Thymus (tissue), 11 donors: Measurements from ENCODE around the gene SARS2. TPM values are rescaled to one million over a fixed set of nuclear protein-coding genes. Genes with fewer than 3 reads are reported as not detected.

Source experiments
- DNase-seq, 9 donors: peaks; one replicate each; pipeline ENCODE4 v3.0.0-alpha.2; 2013; ENCODE audit warnings: low spot score in 9 of 9, low read depth in 6 of 9, missing footprints in 1 of 9
- H3K27ac ChIP-seq, 2 donors: one replicate each; pipeline ENCODE4 v1.5.1; 2013; ENCODE audit warnings: control low read depth in 1 of 2, low read depth in 1 of 2, low read length in 1 of 2, mild to moderate bottlenecking in 1 of 2, moderate library complexity in 1 of 2
- H3K27me3 ChIP-seq, 2 donors: one replicate each; pipeline ENCODE4 v1.5.1; 2013; ENCODE audit warnings: low read length in 1 of 2; ENCODE audit not compliant: control insufficient read depth in 2 of 2, insufficient read depth in 1 of 2
- H3K36me3 ChIP-seq, 2 donors: one replicate each; pipeline ENCODE4 v1.5.1; 2013; ENCODE audit warnings: low read length in 1 of 2, mild to moderate bottlenecking in 1 of 2, moderate library complexity in 1 of 2; ENCODE audit not compliant: control insufficient read depth in 2 of 2, insufficient read depth in 2 of 2
- H3K4me1 ChIP-seq, 2 donors: one replicate each; pipeline ENCODE4 v1.5.1; 2013; ENCODE audit warnings: low read length in 2 of 2; ENCODE audit not compliant: control insufficient read depth in 2 of 2, insufficient read depth in 2 of 2
- H3K4me3 ChIP-seq, 2 donors: one replicate each; pipeline ENCODE4 v1.5.1; 2013; ENCODE audit warnings: low read length in 2 of 2, control low read depth in 1 of 2, mild to moderate bottlenecking in 1 of 2
- H3K9me3 ChIP-seq, 2 donors: one replicate each; pipeline ENCODE4 v1.5.1; 2013; ENCODE audit warnings: low read length in 1 of 2, mild to moderate bottlenecking in 1 of 2; ENCODE audit not compliant: control insufficient read depth in 2 of 2, insufficient read depth in 1 of 2
- WGBS: extraction: QIAGEN DNeasy Blood & Tissue Kit; methylation state at CpG from one replicate; pipeline ENCODE4 v1.1.7; 2013; 5-methylcytosine and 5-hydroxymethylcytosine counted together
- polyA plus RNA-seq: library from polyadenylated mRNA; stranded (reverse); fragments of 200-250 nt; gene quantifications from one replicate; pipeline ENCODE4 v1.2.3, GENCODE V29; 2013
- total RNA-seq: library from RNA; stranded (reverse); fragments of 120-200 nt; gene quantifications from one replicate; pipeline ENCODE4 v1.2.4, GENCODE V29; 2013
- donor health status: healthy.

The SARS2 gene
- total and polyA plus RNA-seq, 2 donors: 15.0 to 30.9 TPM

DNA sequence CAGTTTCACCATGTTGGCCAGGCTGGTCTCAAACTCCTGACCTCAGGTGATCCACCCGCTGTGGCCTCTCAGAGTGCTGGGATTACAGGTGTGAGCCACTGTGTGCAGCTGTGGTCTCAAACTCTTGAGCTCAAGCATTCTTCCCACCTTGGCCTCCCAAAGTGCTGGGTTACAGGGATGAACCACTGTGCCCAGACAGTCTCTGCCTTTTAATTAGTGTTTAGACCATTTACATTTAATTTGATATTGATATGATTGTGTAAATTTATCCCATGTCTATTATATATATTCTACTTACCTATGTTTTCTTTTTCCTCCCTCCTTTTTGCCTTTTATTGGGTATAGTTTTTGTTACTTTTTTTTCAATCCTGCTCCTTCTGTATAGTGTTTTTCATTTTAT, 28.9 kb downstream of the SARS2 start:
- Histone ChIP-seq H3K27me3 (no peaks in the 10 kb centered on the region), H3K4me3 (no peak overlapping the region), H3K9me3 (peaks cover 0 to 5% of the 10 kb centered on the region in 2 donors), H3K4me1 (peaks cover 6 to 24% of the 10 kb centered on the region in 2 donors), H3K36me3 (peaks cover 10 to 19% of the 10 kb centered on the region in 2 donors), H3K27ac (no peak overlapping the region)
- DNase-seq: no peak
- 98% methylated on average over 1 of the region's 1 CpG for WGBS

- Histone ChIP-seq H3K27me3 (no peaks in the 10 kb centered on the region), H3K4me3 (peak overlapping the region in 1 of 2 donors; percentile 84), H3K27ac (no peak overlapping the region), H3K9me3 (peaks cover 0 to 5% of the 10 kb centered on the region in 2 donors), H3K4me1 (peaks cover 6 to 24% of the 10 kb centered on the region in 2 donors), H3K36me3 (peaks cover 8 to 15% of the 10 kb centered on the region in 2 donors)
- no peak for DNase-seq
- WGBS: 41% methylated on average over 3 of the region's 3 CpGs
Observed at GRCh38 chr19:38900743-38901190, 29.8 kb downstream of the SARS2 start.

DNA sequence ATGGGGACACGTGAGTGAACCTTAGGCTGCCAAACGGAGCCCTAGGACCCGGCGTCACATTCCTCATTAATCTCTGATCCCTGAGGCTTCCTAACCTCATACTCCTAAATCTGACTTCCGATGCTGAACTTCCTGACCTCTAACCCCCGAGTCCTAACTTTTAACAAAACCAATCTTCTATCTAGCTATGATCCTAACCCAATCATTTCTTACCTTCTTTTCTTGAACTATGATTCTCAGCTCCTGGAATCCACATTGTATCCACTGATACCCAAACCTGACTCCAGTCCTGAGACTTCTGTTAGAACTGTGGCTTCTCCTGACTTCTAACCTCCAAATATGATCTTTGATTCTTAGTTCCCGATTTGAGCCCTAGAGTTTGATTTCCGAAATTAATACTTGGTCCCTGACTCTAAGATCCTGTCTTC, 30.3 kb downstream of the SARS2 start:
- Histone ChIP-seq H3K9me3 (peaks cover 0 to 5% of the 10 kb centered on the region in 2 donors), H3K4me1 (peaks cover 6 to 25% of the 10 kb centered on the region in 2 donors), H3K4me3 (peak overlapping the region; percentile 84), H3K27me3 (no peaks in the 10 kb centered on the region), H3K36me3 (peaks cover 3 to 9% of the 10 kb centered on the region in 2 donors), H3K27ac (peak overlapping the region; percentile 71 to 78)
- WGBS: 5% methylated on average over 8 of the region's 8 CpGs
- no peak for DNase-seq

DNA sequence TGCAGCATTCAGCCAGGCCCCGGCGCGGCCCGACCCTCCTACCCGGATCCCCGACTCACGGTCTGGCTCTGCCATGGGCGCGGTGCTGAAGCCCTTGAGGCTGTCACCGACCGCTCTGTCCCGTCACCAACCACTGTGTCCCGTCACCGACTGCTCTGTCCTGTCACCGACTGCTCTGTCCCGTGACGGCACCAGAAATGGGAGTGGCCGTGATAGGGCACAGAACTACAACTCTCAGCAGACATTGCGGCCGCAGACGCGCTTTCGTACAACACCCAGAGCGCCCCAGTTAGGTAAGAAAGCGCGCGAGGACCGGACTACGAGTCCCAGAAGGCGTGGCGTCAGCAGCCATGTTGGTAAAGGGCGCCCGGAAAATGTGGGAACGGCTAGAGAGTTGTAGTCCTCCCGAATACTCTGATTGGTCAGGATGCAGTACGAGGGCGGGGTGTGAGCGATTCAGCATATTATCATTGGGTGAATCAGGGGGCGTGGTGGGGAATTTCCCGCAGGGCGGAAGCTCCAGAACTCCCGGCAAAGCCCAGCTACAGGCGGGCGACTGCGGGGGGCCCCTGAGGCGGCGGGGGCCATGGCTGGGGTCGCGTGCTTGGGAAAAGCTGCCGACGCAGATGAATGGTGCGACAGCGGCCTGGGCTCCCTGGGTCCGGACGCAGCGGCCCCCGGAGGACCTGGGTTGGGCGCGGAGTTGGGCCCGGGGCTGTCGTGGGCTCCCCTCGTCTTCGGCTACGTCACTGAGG, 30.9 kb downstream of the SARS2 start, which contains the start of the genes NFKBIB and SIRT2:
TSS of gene NFKBIB (plus strand) at position 523 of the 755 bp plus-strand sequence. CDS start at position 587, 64 bp downstream.
TSS of gene SIRT2 (minus strand) at position 172 of the 755 bp plus-strand sequence. CDS start at position 75, 97 bp downstream.
- peaks cover 6 to 31% of the 10 kb centered on the region in 2 donors for H3K4me1 ChIP-seq
- H3K27me3 ChIP-seq: no peaks in the 10 kb centered on the region
- WGBS: under 1% methylated on average over 64 of the region's 64 CpGs
- peak; percentile 97 to 100 (median 99) for DNase-seq
- H3K4me3 ChIP-seq: peak within 1 kb of the TSS; percentile 84
- H3K36me3 ChIP-seq: peaks cover 0 to 3% of the 10 kb centered on the region in 2 donors
- H3K9me3 ChIP-seq: peaks cover 0 to 5% of the 10 kb centered on the region in 2 donors
- H3K27ac ChIP-seq: peak within 1 kb of the TSS; percentile 71 to 78

- Histone ChIP-seq H3K4me3 (peak overlapping the region; percentile 84), H3K36me3 (no peaks in the 10 kb centered on the region), H3K27ac (peak overlapping the region; percentile 70), H3K27me3 (no peaks in the 10 kb centered on the region), H3K4me1 (peaks cover 6 to 33% of the 10 kb centered on the region in 2 donors), H3K9me3 (peaks cover 0 to 5% of the 10 kb centered on the region in 2 donors)
- no peak for DNase-seq
- WGBS: 14% methylated on average over 25 of the region's 25 CpGs
Observed at GRCh38 chr19:38898788-38899446, 31.6 kb downstream of the SARS2 start.

DNA sequence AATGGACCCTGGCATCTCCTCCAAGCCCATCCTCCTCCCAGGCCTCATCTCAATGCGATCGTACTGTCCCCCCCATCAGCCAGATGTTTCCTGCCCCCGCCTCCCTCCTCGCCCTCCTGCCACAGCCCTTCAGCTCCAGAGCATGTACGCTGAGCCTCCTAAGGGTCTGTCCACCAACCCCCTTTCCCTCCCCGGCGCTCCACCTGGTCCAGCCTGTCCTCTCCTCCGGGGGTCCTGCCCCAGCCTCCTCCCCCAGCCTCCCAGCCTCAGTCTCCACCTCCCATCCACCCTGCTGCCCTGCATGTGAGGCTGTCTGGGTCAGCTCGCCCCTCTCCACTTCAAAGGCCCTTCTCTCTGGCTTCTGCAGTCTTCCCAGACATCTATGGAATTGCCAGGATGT, 35.6 kb downstream of the SARS2 start:
- DNase-seq: no peak
- no peaks in the 10 kb centered on the region for H3K27me3 ChIP-seq
- H3K4me1 ChIP-seq: peaks cover 6 to 27% of the 10 kb centered on the region in 2 donors
- no peak overlapping the region for H3K27ac ChIP-seq
- no peak overlapping the region for H3K4me3 ChIP-seq
- no peaks in the 10 kb centered on the region for H3K9me3 ChIP-seq
- 48% methylated on average over 9 of the region's 9 CpGs for WGBS
- H3K36me3 ChIP-seq: peaks cover 4 to 12% of the 10 kb centered on the region in 2 donors

DNA sequence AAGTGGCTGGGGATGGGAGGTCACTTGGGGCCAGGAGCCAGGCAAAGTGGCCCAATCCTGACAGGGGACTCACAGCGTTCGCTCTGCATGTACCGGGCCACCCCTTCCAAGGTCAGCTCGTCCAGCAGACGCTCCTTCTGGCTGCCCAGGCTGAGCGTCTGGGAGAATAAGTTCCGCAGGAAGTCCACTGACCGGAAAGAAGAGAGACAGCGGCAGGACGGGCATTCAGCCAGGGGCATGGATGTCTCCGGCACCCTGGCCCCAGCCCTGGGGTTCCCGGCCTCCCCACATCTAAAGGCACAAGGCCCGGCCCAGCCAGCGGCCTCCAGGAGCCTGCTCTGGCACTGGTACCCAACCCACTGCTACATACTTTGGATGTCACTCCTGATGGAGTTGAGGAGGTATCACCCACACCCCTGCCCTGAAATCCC, 37.2 kb downstream of the SARS2 start:
- H3K27ac ChIP-seq: peak overlapping the region in 1 of 2 donors; percentile 55
- peaks cover 18 to 27% of the 10 kb centered on the region in 2 donors for H3K36me3 ChIP-seq
- WGBS: 92% methylated on average over 14 of the region's 14 CpGs

DNA sequence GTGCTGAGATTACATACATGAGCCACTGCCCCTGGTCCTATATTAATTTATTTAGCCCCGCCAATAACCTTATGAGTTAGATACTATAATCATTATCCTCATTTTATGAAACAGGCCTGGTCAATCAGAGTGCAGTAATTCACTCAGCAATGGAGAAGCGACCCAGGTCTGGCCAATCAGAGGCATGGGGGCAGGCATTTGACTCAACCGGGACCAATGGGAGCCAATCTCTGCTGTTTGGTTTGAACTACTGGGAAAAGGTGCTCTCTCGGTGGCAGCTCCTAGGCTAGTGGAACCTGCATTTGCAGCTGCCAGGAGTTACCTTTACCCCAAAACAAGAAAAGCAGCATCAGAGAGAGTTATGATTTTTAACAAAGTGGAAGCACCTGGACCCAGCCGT, 37.7 kb downstream of the SARS2 start:
- Histone ChIP-seq H3K36me3 (peaks cover 20 to 31% of the 10 kb centered on the region in 2 donors), H3K4me1 (peaks cover 0 to 14% of the 10 kb centered on the region in 2 donors), H3K4me3 (no peak overlapping the region), H3K27ac (peak overlapping the region in 1 of 2 donors; percentile 55), H3K27me3 (no peaks in the 10 kb centered on the region), H3K9me3 (no peaks in the 10 kb centered on the region)
- 86% methylated on average over 5 of the region's 5 CpGs for WGBS
- no peak for DNase-seq

More for the DNA sequence above, 37.2 kb downstream of the SARS2 start:
- Histone ChIP-seq H3K9me3 (no peaks in the 10 kb centered on the region), H3K4me3 (no peak overlapping the region), H3K4me1 (peaks cover 3 to 18% of the 10 kb centered on the region in 2 donors), H3K27me3 (no peaks in the 10 kb centered on the region)
- no peak for DNase-seq

DNA sequence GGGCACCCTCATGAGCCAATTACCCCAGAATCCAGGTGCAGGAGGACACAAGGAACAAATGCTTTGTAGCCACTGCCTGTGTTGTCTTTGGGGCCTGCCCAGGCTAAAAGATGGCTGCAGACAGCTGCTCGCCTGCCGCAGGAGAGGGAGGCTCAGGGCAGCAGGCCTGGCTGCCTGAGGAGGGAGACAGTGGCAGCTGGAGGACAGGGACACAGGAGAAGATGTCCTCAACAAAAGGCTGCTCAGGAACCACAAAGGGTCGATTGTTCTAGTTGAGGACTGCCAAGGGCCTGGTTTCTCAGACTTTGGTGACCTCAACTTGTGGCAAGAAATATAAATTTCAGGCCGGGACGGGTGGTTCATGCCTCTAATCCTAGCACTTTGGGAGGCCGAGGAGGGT, 38.8 kb downstream of the SARS2 start:
- DNase-seq: no peak
- Histone ChIP-seq H3K36me3 (peaks cover 20 to 31% of the 10 kb centered on the region in 2 donors), H3K27me3 (no peaks in the 10 kb centered on the region), H3K4me3 (no peak overlapping the region), H3K4me1 (peaks cover 0 to 9% of the 10 kb centered on the region in 2 donors), H3K27ac (no peak overlapping the region), H3K9me3 (no peaks in the 10 kb centered on the region)
- WGBS: 95% methylated on average over 6 of the region's 6 CpGs
